ENCODE measurements around the gene GLRA1.
"Not testable (repeated sequence)": the region's sequence is repeated elsewhere in the genome, so short reads cannot be mapped to it uniquely, and the experiment has no call there.

The GLRA1 gene

GRCh38 chr5:151885138-151885908 lies 39.3 kb downstream of the GLRA1 start:
- DNase-seq (ENCODE audit: low read depth): no peak

GRCh38 chr5:151881621-151882225 lies 42.9 kb downstream of the GLRA1 start:
- DNase-seq (ENCODE audit: low read depth): no peak

- no peak for DNase-seq (ENCODE audit: low read depth)
These were observed 44.3 kb downstream of the GLRA1 start for GRCh38 chr5:151880324-151880723.

GRCh38 chr5:151873701-151874100 lies 51.0 kb downstream of the GLRA1 start:
- no peak for DNase-seq (ENCODE audit: low read depth)

GRCh38 chr5:151872701-151873100 lies 52.0 kb downstream of the GLRA1 start:
- no peak for DNase-seq (ENCODE audit: low read depth)

- DNase-seq (ENCODE audit: low read depth): no peak
These were observed 53.8 kb downstream of the GLRA1 start for GRCh38 chr5:151870820-151871219.

- no peak for DNase-seq (ENCODE audit: low read depth)
These were observed 54.4 kb downstream of the GLRA1 start for GRCh38 chr5:151870271-151870670.

- no peak for DNase-seq (ENCODE audit: low read depth)
These were observed 54.8 kb downstream of the GLRA1 start for GRCh38 chr5:151869843-151870242.

- no peak for DNase-seq (ENCODE audit: low read depth)
These were observed 56.2 kb downstream of the GLRA1 start for GRCh38 chr5:151868451-151868850.

- DNase-seq (ENCODE audit: low read depth): no peak
These were observed 60.4 kb downstream of the GLRA1 start for GRCh38 chr5:151864061-151864748.

GRCh38 chr5:151863566-151863965 lies 61.1 kb downstream of the GLRA1 start:
- no peak for DNase-seq (ENCODE audit: low read depth)

GRCh38 chr5:151862811-151863472 lies 61.7 kb downstream of the GLRA1 start:
- DNase-seq (ENCODE audit: low read depth): no peak

- DNase-seq (ENCODE audit: low read depth): not testable (repeated sequence)
These were observed 63.8 kb downstream of the GLRA1 start for GRCh38 chr5:151860867-151861266.

GRCh38 chr5:151856861-151857260 lies 67.8 kb downstream of the GLRA1 start:
- no peak for DNase-seq (ENCODE audit: low read depth)

GRCh38 chr5:151855701-151856100 lies 69.0 kb downstream of the GLRA1 start:
- no peak for DNase-seq (ENCODE audit: low read depth)

GRCh38 chr5:151847871-151848270 lies 76.8 kb downstream of the GLRA1 start:
- no peak for DNase-seq (ENCODE audit: low read depth)

- DNase-seq (ENCODE audit: low read depth): no peak
These were observed 77.9 kb downstream of the GLRA1 start for GRCh38 chr5:151846765-151847164.

- DNase-seq (ENCODE audit: low read depth): not testable (repeated sequence)
These were observed 91.8 kb downstream of the GLRA1 start for GRCh38 chr5:151832843-151833242.

- no peak for DNase-seq (ENCODE audit: low read depth)
These were observed 95.3 kb downstream of the GLRA1 start for GRCh38 chr5:151829370-151829769.

GRCh38 chr5:151825445-151825844 lies 99.2 kb downstream of the GLRA1 start:
- peak; percentile 21 for DNase-seq (ENCODE audit: low read depth)

- DNase-seq (ENCODE audit: low read depth): no peak
These were observed 102.5 kb downstream of the GLRA1 start for GRCh38 chr5:151822141-151822540.

GRCh38 chr5:151820903-151821302 lies 103.7 kb downstream of the GLRA1 start:
- DNase-seq (ENCODE audit: low read depth): no peak

GRCh38 chr5:151820271-151820670 lies 104.4 kb downstream of the GLRA1 start:
- DNase-seq (ENCODE audit: low read depth): no peak

All from CMK (cell line).